GM20000 (cell line): ENCODE data around the gene TMEFF2.

Experiments used
- DNase-seq: peaks from one replicate; pipeline ENCODE4 v3.0.0; 2012; ENCODE audit warnings: low spot score
- TF ChIP-seq, protein P1 (sequence below): IDR thresholded peaks from 2 replicates; pipeline ENCODE4 v1.5.1; 2012; ENCODE audit warnings: mild to moderate bottlenecking, control low read depth; ENCODE audit errors: extremely low read depth, missing control alignments

TMEFF2 gene

DNA sequence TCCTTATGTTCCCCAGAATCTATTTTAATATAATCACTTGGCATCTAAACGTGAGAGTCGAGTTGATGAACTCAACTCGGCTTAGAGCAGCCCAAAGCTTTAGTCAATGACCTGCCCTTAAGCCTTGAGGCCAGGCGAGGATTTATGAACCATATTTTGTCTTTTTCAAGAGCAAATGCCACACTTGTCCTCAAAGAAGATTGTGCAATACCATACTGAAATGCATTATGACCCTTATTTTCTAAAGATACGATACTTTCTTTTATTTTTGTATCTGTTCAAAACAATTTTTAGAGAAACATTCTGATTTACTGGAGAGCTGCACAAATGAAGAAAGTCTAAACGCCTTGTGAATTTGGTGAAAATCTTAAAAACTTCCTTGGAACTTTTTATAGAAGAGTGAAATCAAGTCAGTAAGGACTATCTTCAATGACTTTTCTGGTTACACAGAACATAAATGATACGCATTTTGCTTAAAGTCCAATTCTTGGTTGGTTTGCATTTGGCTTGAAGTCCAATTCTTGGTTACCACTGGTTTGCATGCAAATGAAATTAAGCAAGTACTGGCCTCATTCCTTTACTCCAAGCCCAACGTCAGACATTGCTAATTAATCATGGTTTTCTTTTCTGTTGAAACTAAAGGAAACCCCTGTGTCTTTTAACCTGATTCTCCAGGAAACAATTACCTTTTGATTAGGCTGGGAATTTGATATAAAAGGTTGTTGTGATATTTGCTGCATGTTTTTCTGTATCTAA is 242.0 kb downstream of the TMEFF2 start:
- TF ChIP-seq, protein P1, sequence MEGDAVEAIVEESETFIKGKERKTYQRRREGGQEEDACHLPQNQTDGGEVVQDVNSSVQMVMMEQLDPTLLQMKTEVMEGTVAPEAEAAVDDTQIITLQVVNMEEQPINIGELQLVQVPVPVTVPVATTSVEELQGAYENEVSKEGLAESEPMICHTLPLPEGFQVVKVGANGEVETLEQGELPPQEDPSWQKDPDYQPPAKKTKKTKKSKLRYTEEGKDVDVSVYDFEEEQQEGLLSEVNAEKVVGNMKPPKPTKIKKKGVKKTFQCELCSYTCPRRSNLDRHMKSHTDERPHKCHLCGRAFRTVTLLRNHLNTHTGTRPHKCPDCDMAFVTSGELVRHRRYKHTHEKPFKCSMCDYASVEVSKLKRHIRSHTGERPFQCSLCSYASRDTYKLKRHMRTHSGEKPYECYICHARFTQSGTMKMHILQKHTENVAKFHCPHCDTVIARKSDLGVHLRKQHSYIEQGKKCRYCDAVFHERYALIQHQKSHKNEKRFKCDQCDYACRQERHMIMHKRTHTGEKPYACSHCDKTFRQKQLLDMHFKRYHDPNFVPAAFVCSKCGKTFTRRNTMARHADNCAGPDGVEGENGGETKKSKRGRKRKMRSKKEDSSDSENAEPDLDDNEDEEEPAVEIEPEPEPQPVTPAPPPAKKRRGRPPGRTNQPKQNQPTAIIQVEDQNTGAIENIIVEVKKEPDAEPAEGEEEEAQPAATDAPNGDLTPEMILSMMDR: no peak
- no peak for DNase-seq

DNA sequence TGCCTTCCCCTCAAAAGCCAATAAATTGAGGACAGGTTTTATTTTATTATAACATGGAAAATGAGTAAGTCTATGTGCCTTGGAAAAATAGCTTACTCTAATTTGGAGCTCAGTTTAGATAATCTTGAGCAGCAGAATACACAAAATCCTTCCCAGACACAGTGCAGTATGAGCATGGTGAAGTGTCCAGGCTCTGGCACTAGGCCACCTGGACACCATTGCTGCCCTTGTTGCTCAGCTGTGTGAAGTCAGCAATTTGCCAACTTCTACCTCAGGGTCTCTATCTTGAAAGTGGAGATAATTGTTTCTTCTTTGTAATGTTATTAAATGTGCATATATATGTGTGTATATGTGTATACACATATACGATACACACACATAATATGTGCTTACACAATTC is 242.9 kb downstream of the TMEFF2 start:
- DNase-seq: no peak
- TF ChIP-seq, protein P1: no peak

DNA sequence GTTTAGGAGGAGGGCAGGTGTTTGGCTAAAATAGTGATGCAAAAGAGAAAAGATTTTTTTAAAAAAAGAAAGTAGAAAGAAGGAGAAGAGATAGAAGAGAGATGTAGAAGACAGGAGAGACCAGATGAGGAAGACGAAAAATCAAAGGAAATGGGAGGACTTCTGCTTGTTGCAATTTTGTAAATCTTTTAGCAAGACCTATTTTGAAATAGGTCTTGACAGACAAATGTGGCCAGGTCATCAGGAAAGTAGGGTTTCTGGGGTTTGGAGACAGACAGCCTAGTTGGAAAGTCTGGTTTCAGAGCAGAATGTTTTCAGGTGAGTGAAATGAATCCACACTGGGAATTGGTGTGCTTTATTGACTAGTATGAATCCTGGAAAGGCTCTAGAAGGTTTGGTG is 243.4 kb downstream of the TMEFF2 start:
- no peak for DNase-seq
- TF ChIP-seq, protein P1: no peak

DNA sequence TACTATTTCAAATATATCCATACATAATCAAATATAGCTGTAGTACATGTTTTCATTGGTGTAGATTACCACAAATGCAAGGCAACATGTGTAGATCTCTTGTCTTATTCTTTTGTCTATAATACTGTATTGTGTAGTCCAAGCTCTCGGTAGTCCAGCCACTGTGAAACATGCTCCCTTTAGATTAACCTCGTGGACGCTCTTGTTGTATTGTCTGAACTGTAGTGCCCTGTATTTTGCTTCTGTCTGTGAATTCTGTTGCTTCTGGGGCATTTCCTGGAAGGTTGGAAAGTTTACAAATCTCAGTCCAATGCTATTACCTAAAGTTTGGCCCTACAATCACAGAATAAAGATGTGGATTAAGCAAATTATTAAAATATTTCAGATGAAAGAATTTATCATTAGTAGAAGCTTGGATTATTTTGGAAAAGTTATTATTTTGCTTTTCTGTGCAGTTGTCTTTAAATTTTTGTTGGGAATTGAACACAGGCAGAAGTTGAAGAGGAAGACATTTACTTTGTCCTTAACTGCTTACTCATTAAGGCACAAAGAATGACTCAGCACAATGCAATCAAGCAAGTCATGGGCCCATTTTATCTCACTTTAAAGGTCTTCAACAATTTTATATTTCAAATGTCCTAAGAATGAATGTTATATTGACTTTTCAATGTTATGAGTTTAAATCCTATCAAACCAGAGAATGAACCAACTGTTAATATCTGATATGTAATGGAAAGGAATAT is 244.4 kb downstream of the TMEFF2 start:
- DNase-seq: no peak
- TF ChIP-seq, protein P1: no peak

DNA sequence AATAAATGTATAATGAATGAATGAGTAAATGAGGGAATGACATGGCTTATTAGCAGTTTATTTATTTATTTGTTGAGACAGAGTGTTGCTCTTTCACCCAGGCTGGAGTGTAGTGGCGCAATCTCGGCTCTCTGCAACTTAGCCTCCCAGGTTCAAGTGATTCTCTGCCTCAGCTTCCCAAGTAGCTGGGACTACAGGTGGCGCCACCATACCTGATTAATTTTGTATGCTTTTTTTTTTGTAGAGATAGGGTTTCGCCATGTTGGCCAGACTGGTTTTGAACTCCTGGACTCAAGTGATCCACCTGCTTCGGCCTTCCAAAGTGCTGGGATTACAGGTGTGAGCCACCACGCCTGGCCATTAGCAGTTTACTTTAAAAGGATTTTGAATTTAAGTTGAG is 247.5 kb downstream of the TMEFF2 start:
- no peak for DNase-seq
- TF ChIP-seq, protein P1: no peak

DNA sequence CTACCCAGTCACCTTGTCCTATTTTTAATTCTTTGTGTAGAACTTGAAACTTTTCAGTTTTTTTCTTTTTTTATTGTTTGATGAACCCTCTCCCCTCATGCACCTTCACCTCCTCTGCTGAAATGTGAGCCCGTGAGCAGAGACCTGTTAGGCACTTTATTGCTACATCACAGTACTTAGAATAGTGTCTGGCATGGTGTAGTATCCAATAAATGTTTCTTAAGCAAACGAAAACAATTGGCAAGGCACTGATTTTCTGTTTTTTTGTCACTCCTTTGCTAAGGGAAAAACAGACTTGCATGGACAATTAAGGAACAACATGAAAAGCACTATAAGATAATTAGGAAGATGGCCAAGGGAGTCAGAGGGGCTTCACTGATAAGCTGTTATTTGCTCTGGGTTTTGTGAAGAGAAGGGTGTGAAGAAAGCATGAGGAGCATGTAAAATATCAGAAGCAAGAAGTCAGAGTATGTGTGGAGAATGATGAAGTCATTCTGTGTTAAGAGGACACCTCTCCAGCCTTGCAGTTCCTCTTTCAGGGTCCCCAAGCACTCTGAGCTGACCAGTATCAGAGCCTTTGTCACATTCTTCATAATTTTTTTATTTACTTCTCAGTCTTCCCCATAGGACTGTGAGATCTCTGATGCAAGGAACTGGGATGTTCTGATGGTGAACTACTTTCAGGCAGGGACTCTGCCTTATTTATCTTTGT is 248.1 kb downstream of the TMEFF2 start:
- TF ChIP-seq, protein P1: no peak
- DNase-seq: no peak

DNA sequence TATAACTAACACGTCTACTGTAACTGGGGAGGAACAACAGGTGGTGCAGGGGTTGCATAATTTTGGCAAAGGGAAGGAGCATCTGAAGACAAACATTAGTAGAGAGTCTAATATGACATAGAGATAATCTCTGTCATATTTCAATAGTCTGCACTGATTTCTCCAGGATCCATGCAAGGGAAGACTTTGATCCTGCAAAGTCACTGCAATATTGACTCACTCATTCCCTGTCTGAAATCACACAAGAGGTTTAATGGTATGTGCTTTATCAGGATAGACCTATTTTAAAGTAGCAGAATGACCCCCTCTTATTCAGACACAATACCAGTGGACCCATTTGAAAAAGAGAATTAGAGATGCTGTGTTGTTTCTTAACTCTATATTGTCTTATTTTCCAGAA is 249.1 kb downstream of the TMEFF2 start:
- TF ChIP-seq, protein P1: no peak
- DNase-seq: no peak
